Fibroblast of skin of back (primary cell): ENCODE measurements around the gene CD55.

ENCODE experiments used
- DNase-seq: peaks from one replicate; pipeline ENCODE4 v3.0.0-alpha.2; 2013

CD55 gene

GRCh38 chr1:207330011-207330710, 8.7 kb downstream of the CD55 start:
- DNase-seq, result no peak

GRCh38 chr1:207331354-207332313, 10.2 kb downstream of the CD55 start:
- no peak for DNase-seq

GRCh38 chr1:207333009-207333600, 11.6 kb downstream of the CD55 start:
- DNase-seq, result no peak

GRCh38 chr1:207333620-207334019, 12.1 kb downstream of the CD55 start:
- no peak for DNase-seq

GRCh38 chr1:207334337-207334736, 12.9 kb downstream of the CD55 start:
- no peak for DNase-seq

GRCh38 chr1:207335138-207335537, 13.7 kb downstream of the CD55 start:
- DNase-seq, result no peak

- no peak for DNase-seq
Measured at GRCh38 chr1:207335695-207336363, 14.4 kb downstream of the CD55 start.

GRCh38 chr1:207336559-207337467, 15.3 kb downstream of the CD55 start:
- DNase-seq, result peak; percentile 9

- peak; percentile 11 for DNase-seq
Measured at GRCh38 chr1:207342332-207342731, 20.9 kb downstream of the CD55 start.

- no peak for DNase-seq
Measured at GRCh38 chr1:207343675-207344074, 22.2 kb downstream of the CD55 start.

GRCh38 chr1:207344221-207344620, 22.7 kb downstream of the CD55 start:
- peak; percentile 65 for DNase-seq

GRCh38 chr1:207345644-207346477, 24.4 kb downstream of the CD55 start:
- DNase-seq, result no peak

GRCh38 chr1:207346513-207346912, 25.0 kb downstream of the CD55 start:
- DNase-seq, result peak; percentile 27

- no peak for DNase-seq
Measured at GRCh38 chr1:207349979-207350378, 28.5 kb downstream of the CD55 start.

- DNase-seq, result peak; percentile 77
Measured at GRCh38 chr1:207352554-207352953, 31.1 kb downstream of the CD55 start.

- peak; percentile 30 for DNase-seq
Measured at GRCh38 chr1:207355060-207355459, 33.6 kb downstream of the CD55 start.

- no peak for DNase-seq
Measured at GRCh38 chr1:207355513-207356295, 34.2 kb downstream of the CD55 start.

- DNase-seq, result no peak
Measured at GRCh38 chr1:207361029-207361428, 39.6 kb downstream of the CD55 start.

GRCh38 chr1:207361889-207362288, 40.4 kb downstream of the CD55 start:
- peak; percentile 10 for DNase-seq
